OCI-LY3 (cell line): ENCODE data around the gene PCDHB13.
A peak's percentile ranks its signal among the peaks of the same experiment; 100 is the strongest.
"Not testable (repeated sequence)": the region's sequence is repeated elsewhere in the genome, so short reads cannot be mapped to it uniquely, and the experiment has no call there.

Experiments
- H2AFZ ChIP-seq: fragments of 200-600, 300-600 bp; shearing (Covaris generic); 2 replicates; pipeline ENCODE4 v1.6.0; 2014; ENCODE audit warnings: antibody characterized with exemption, low read depth, low read length
- H3K27ac ChIP-seq: fragments of 200-600, 300-600 bp; sonication (generic); 2 replicates; pipeline ENCODE4 v1.5.1; 2014; ENCODE audit warnings: mild to moderate bottlenecking, low read length, moderate library complexity, mixed read lengths
- H3K27me3 ChIP-seq: fragments of 200-600, 300-600 bp; sonication (generic); 2 replicates; pipeline ENCODE4 v1.6.1; 2014; ENCODE audit warnings: low read depth, low read length, mixed read lengths
- H3K36me3 ChIP-seq: fragments of 200-600, 300-600 bp; sonication (generic); replicated peaks from 2 replicates; pipeline ENCODE3; 2014; ENCODE audit warnings: low read depth, low read length, mixed read lengths
- H3K4me1 ChIP-seq: fragments of 300-600, 200-600 bp; sonication (generic); 2 replicates; pipeline ENCODE4 v1.6.1; 2014; ENCODE audit warnings: low read length, mixed read lengths
- H3K4me2 ChIP-seq: fragments of 200-600, 300-600 bp; sonication (generic); 2 replicates; pipeline ENCODE4 v1.6.1; 2014; ENCODE audit warnings: low read length, mixed read lengths
- H3K4me3 ChIP-seq: fragments of 300-600, 200-600 bp; sonication (generic); 2 replicates; pipeline ENCODE4 v1.5.1; 2014; ENCODE audit warnings: antibody characterized with exemption, mild to moderate bottlenecking, low read length, moderate library complexity
- H3K79me2 ChIP-seq: fragments of 300-600, 200-600 bp; shearing (Covaris generic); 2 replicates; pipeline ENCODE4 v1.6.1; 2014; ENCODE audit warnings: mild to moderate bottlenecking, low read length, mixed read lengths
- H3K9ac ChIP-seq: fragments of 300-600, 200-600 bp; shearing (Covaris generic); 2 replicates; pipeline ENCODE4 v1.6.0; 2014; ENCODE audit warnings: mild to moderate bottlenecking, low read length, moderate library complexity
- H3K9me3 ChIP-seq: fragments of 200-600, 300-600 bp; shearing (Covaris generic); 2 replicates; pipeline ENCODE4 v1.6.1; 2014; ENCODE audit warnings: low read length, mixed read lengths; ENCODE audit not compliant: insufficient read depth
- H4K20me1 ChIP-seq: fragments of 200-600, 300-600 bp; sonication (generic); 2 replicates; pipeline ENCODE4 v1.6.1; 2016; ENCODE audit warnings: low read length, mixed read lengths; ENCODE audit not compliant: insufficient read depth
- EZH2phosphoT487 ChIP-seq: fragments of 200-600 bp; shearing (Covaris generic); IDR thresholded peaks from 2 replicates; pipeline ENCODE4 v1.6.1; 2018; ENCODE audit warnings: antibody characterized with exemption, mixed run types, low read depth
- TF ChIP-seq, protein P1 (sequence below): fragments of 200-600, 300-600 bp; sonication (generic); IDR thresholded peaks from 2 replicates; pipeline ENCODE4 v1.5.1; 2014; ENCODE audit warnings: antibody characterized with exemption, low read length, low read depth

The PCDHB13 gene

DNA sequence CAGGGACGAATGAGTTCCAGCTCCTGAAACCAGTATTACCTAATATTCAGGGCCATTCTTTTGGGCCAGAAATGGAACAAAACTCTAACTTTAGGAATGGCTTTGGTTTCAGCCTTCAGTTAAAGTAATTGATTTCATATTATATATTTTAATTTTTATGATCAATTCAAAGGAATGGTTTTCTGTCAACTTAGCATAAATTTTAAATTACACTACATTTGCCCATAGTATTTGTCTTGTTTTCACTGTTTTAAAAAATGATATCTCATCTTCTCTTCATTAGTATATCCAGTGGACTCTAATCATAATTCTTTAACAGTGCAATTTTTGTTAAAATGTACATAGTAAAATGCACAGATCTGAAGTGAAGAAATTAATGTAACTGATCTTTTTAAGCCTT is 33.4 kb upstream of the PCDHB13 start:
- no peaks in the 10 kb centered on the region for H3K36me3 ChIP-seq
- H4K20me1 ChIP-seq: no peaks in the 10 kb centered on the region
- TF ChIP-seq EZH2phosphoT487: no peak
- TF ChIP-seq, protein P1, sequence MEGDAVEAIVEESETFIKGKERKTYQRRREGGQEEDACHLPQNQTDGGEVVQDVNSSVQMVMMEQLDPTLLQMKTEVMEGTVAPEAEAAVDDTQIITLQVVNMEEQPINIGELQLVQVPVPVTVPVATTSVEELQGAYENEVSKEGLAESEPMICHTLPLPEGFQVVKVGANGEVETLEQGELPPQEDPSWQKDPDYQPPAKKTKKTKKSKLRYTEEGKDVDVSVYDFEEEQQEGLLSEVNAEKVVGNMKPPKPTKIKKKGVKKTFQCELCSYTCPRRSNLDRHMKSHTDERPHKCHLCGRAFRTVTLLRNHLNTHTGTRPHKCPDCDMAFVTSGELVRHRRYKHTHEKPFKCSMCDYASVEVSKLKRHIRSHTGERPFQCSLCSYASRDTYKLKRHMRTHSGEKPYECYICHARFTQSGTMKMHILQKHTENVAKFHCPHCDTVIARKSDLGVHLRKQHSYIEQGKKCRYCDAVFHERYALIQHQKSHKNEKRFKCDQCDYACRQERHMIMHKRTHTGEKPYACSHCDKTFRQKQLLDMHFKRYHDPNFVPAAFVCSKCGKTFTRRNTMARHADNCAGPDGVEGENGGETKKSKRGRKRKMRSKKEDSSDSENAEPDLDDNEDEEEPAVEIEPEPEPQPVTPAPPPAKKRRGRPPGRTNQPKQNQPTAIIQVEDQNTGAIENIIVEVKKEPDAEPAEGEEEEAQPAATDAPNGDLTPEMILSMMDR: no peak
- H3K4me2 ChIP-seq: no peak overlapping the region
- H3K27me3 ChIP-seq: no peaks in the 10 kb centered on the region
- no peaks in the 10 kb centered on the region for H3K9me3 ChIP-seq
- H3K79me2 ChIP-seq: no peaks in the 10 kb centered on the region
- no peaks in the 10 kb centered on the region for H3K4me1 ChIP-seq
- H3K27ac ChIP-seq: no peak overlapping the region
- H2AFZ ChIP-seq: no peak overlapping the region
- no peak overlapping the region for H3K4me3 ChIP-seq
- no peak overlapping the region for H3K9ac ChIP-seq

DNA sequence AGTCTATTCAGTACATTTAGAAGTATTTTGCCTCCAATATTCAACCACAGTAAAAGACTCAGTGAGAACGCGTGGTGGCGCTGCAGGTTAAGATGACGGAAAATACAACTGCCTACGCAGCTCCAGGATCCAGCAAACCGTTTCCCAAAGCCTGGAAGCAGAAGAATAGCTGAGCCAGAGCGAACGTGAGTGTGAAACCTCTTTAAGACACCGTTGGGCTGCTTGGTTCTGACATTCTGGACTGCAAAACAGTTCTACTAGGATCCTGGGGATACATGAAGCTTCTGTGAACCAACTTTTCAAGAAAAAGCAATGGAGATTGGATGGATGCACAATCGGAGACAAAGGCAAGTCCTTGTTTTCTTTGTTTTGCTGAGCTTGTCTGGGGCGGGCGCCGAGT is 31.5 kb upstream of the PCDHB13 start, which contains the start of gene PCDHB16:
TSS of gene PCDHB16 (plus strand) at position 140 of the 400 bp plus-strand sequence. CDS start at position 313, 173 bp downstream.
- Histone ChIP-seq H3K27ac (no peak within 1 kb of the TSS), H3K27me3 (no peaks in the 10 kb centered on the region), H3K36me3 (no peaks in the 10 kb centered on the region), H3K4me2 (no peak within 1 kb of the TSS), H4K20me1 (no peaks in the 10 kb centered on the region), H3K4me1 (no peaks in the 10 kb centered on the region), H3K9ac (no peak within 1 kb of the TSS), H3K9me3 (no peaks in the 10 kb centered on the region), H3K79me2 (no peaks in the 10 kb centered on the region), H3K4me3 (no peak within 1 kb of the TSS), H2AFZ (no peak within 1 kb of the TSS)
- TF ChIP-seq, protein P1: no peak
- no peak for TF ChIP-seq EZH2phosphoT487

- H3K4me3 ChIP-seq, H4K20me1 ChIP-seq, H3K36me3 ChIP-seq, H3K9ac ChIP-seq, H3K4me2 ChIP-seq, H3K79me2 ChIP-seq, H2AFZ ChIP-seq, H3K27ac ChIP-seq, H3K9me3 ChIP-seq, H3K4me1 ChIP-seq, H3K27me3 ChIP-seq: not testable (repeated sequence)
Observed at GRCh38 chr5:141184117-141184855, 29.4 kb upstream of the PCDHB13 start.

DNA sequence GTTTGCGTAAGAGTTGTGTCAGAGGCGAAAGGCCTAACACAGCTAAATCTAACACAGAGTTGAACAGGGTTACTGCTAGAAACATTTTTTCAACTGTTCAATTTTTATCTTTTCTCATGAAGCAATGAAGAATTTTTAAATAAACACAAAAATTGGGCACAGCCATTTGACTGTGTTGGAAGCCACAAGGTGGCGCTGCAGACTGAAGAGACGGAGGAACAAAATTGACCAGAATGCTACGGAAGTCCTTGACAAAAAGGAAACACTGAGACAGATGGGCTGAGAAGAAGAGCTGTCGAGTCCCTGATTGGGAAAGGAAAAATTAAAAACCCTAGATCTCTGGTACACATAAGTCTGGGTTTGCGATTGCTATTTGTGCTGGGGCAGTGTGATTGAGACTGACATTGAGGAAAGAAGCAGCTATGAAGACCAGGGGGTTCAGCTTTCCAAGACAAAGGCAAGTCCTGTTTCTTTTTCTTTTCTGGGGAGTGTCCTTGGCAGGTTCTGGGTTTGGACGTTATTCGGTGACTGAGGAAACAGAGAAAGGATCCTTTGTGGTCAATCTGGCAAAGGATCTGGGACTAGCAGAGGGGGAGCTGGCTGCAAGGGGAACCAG is 26.7 kb upstream of the PCDHB13 start, which contains the start of gene PCDHB9:
TSS of gene PCDHB9 (plus strand) at position 265 of the 616 bp plus-strand sequence. CDS start at position 423, 158 bp downstream.
- TF ChIP-seq, protein P1: peak; percentile 58
- no peak for TF ChIP-seq EZH2phosphoT487
- peak within 1 kb of the TSS; percentile 77; the same call in 1 of the 2 replicates for H2AFZ ChIP-seq
- peak within 1 kb of the TSS; percentile 52; the same call in 1 of the 2 replicates for H3K4me3 ChIP-seq
- H3K79me2 ChIP-seq: no peaks in the 10 kb centered on the region
- no peaks in the 10 kb centered on the region for H3K27me3 ChIP-seq
- H3K9ac ChIP-seq: no peak within 1 kb of the TSS
- H4K20me1 ChIP-seq: no peaks in the 10 kb centered on the region
- H3K27ac ChIP-seq: no peak within 1 kb of the TSS
- 0 out of 2 replicates have a peak within 1 kb of the TSS, but pooled peaks have one; percentile 27 for H3K4me2 ChIP-seq
- no peaks in the 10 kb centered on the region for H3K9me3 ChIP-seq
- H3K36me3 ChIP-seq: no peaks in the 10 kb centered on the region
- no peaks in the 10 kb centered on the region for H3K4me1 ChIP-seq

GRCh38 chr5:141188682-141189081 is 25.0 kb upstream of the PCDHB13 start:
- H3K27ac ChIP-seq, H3K4me1 ChIP-seq, H3K4me3 ChIP-seq, H4K20me1 ChIP-seq, H3K9me3 ChIP-seq, H3K27me3 ChIP-seq, H3K9ac ChIP-seq, H3K4me2 ChIP-seq, H3K36me3 ChIP-seq, H3K79me2 ChIP-seq, H2AFZ ChIP-seq: not testable (repeated sequence)

GRCh38 chr5:141189131-141189530 is 24.6 kb upstream of the PCDHB13 start:
- H3K9ac ChIP-seq, H3K36me3 ChIP-seq, H3K4me1 ChIP-seq, H3K9me3 ChIP-seq, H4K20me1 ChIP-seq, H2AFZ ChIP-seq, H3K4me3 ChIP-seq, H3K79me2 ChIP-seq, H3K4me2 ChIP-seq, H3K27me3 ChIP-seq, H3K27ac ChIP-seq: not testable (repeated sequence)
